H1 (cell line): Measurements from ENCODE around the gene GATA5.

Experiments
- CHD2 ChIP-seq: IDR thresholded peaks from 2 replicates; pipeline ENCODE4 v1.6.1; 2012; ENCODE audit warnings: low read length, improper control_type of control experiment
- GABPA ChIP-seq: IDR thresholded peaks from 2 replicates; pipeline ENCODE4 v1.6.1; 2011; ENCODE audit warnings: mild to moderate bottlenecking, low read length, moderate library complexity, borderline replicate concordance; ENCODE audit not compliant: insufficient read depth
- HDAC2 ChIP-seq, 2 experiments: fragments of 300-600 bp in 1 of 2; sonication (generic) in 1 of 2; IDR thresholded peaks; 2 replicates each; pipeline ENCODE4 v1.6.1; 2011 to 2012; ENCODE audit warnings: low read depth in 2 of 2, low read length in 2 of 2, mild to moderate bottlenecking in 2 of 2, moderate library complexity in 2 of 2, borderline replicate concordance in 1 of 2, inconsistent platforms in 1 of 2
- JUN ChIP-seq: IDR thresholded peaks from 2 replicates; pipeline ENCODE4 v1.6.1; 2011; ENCODE audit warnings: low read depth, mild to moderate bottlenecking, improper control_type of control experiment, low read length
- NRF1 ChIP-seq: IDR thresholded peaks from 2 replicates; pipeline ENCODE4 v1.6.1; 2011; ENCODE audit warnings: mild to moderate bottlenecking, low read depth, low read length, improper control_type of control experiment
- POLR2AphosphoS5 ChIP-seq: IDR thresholded peaks from 2 replicates; pipeline ENCODE4 v1.6.1; 2011; ENCODE audit warnings: low read depth, low read length
- RBBP5 ChIP-seq: IDR thresholded peaks from 2 replicates; pipeline ENCODE4 v1.7.1; 2012; ENCODE audit warnings: low read depth, mild to moderate bottlenecking, inconsistent platforms, low read length, moderate library complexity, borderline replicate concordance
- SIX5 ChIP-seq: IDR thresholded peaks from 2 replicates; pipeline ENCODE4 v1.6.1; 2011; ENCODE audit warnings: mild to moderate bottlenecking, low read depth, low read length
- YY1 ChIP-seq: IDR thresholded peaks from 2 replicates; pipeline ENCODE4 v1.6.1; 2011; ENCODE audit warnings: low read depth, mild to moderate bottlenecking, low read length
- TF ChIP-seq, protein P1 (sequence below), 3 experiments: IDR thresholded peaks; 1 replicate in 2 of 3; 2 replicates in 1 of 3; pipeline versions ENCODE4 v1.5.1 to v1.6.1; 2011; ENCODE audit warnings: low read length in 3 of 3, mild to moderate bottlenecking in 3 of 3, inconsistent platforms in 2 of 3, low read depth in 1 of 3, moderate library complexity in 1 of 3; ENCODE audit not compliant: insufficient read depth in 1 of 3; ENCODE audit errors: control extremely low read depth in 1 of 3

DNA sequence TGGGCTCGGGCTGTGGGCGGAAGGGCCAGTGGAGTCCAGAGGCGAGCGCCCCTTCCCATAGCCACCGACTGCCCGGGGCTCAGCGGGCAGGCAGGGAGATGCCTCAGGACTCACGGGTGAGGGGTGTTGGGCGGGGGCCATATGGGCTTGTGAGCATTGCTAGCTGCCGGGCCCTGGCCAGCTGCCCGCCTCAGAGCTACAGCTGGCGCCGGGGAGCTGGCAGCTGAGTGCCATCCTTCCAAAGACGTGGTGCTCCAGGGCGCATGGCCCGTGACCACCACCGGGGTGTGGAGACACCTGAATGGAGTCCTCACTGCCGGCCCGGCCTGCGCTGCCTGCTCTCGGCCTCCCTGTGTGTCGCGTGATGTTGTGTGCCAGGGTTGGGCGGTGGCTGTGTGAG is 37.9 kb downstream of the GATA5 start:
- TF ChIP-seq, protein P1, sequence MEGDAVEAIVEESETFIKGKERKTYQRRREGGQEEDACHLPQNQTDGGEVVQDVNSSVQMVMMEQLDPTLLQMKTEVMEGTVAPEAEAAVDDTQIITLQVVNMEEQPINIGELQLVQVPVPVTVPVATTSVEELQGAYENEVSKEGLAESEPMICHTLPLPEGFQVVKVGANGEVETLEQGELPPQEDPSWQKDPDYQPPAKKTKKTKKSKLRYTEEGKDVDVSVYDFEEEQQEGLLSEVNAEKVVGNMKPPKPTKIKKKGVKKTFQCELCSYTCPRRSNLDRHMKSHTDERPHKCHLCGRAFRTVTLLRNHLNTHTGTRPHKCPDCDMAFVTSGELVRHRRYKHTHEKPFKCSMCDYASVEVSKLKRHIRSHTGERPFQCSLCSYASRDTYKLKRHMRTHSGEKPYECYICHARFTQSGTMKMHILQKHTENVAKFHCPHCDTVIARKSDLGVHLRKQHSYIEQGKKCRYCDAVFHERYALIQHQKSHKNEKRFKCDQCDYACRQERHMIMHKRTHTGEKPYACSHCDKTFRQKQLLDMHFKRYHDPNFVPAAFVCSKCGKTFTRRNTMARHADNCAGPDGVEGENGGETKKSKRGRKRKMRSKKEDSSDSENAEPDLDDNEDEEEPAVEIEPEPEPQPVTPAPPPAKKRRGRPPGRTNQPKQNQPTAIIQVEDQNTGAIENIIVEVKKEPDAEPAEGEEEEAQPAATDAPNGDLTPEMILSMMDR (IDR thresholded peaks at IDR 0.05; ENCODE audit: control extremely low read depth in 1 of 3, insufficient read depth in 1 of 3, low read depth in 1 of 3, low read length in 3 of 3) = peak in 2 of 3 experiments; percentile 14 to 22; a peak in 2 of 4 replicates
- no peak for TF ChIP-seq POLR2AphosphoS5
- TF ChIP-seq SIX5 = no peak
- no peak for TF ChIP-seq NRF1
- no peak for TF ChIP-seq HDAC2 (IDR thresholded peaks at IDR 0.05; ENCODE audit: borderline replicate concordance in 1 of 2, low read depth in 2 of 2, low read length in 2 of 2)
- no peak for TF ChIP-seq JUN
- no peak for TF ChIP-seq CHD2
- no peak for TF ChIP-seq YY1
- TF ChIP-seq GABPA = no peak
- no peak for TF ChIP-seq RBBP5
